Peyer's patch (tissue), 4 donors: ENCODE results near the gene TNFRSF11A. TPM values are rescaled to one million over a fixed set of nuclear protein-coding genes. Genes with fewer than 3 reads are reported as not detected.
A peak's percentile ranks its signal among the peaks of the same experiment; 100 is the strongest.

ENCODE experiments used
- DNase-seq, 3 donors: peaks; one replicate each; pipeline ENCODE4 v3.0.0-alpha.2; 2017 to 2019
- H3K27ac ChIP-seq, 4 donors: fragments of 200-600 bp; sonication (generic); one replicate each; pipeline ENCODE4 v1.5.1; 2016 to 2019
- H3K27me3 ChIP-seq, 2 donors: fragments of 200-600 bp; sonication (generic); one replicate each; pipeline ENCODE4 v1.5.1; 2019
- H3K36me3 ChIP-seq, 3 donors: fragments of 200-600 bp; sonication (generic); one replicate each; pipeline ENCODE4 v1.5.1; 2016 to 2019
- H3K4me1 ChIP-seq, 4 donors: fragments of 200-600 bp; sonication (generic); one replicate each; pipeline ENCODE4 v1.5.1; 2016 to 2019
- H3K4me3 ChIP-seq, 4 donors: fragments of 200-600 bp; sonication (generic); 1 replicate in 3 of 4; 2 replicates in 1 of 4; pipeline ENCODE4 v1.5.1; 2016 to 2019; ENCODE audit warnings: mild to moderate bottlenecking in 1 of 4
- H3K9me3 ChIP-seq, 4 donors: fragments of 200-600 bp; sonication (generic); one replicate each; pipeline ENCODE4 v1.5.1; 2016 to 2019; ENCODE audit warnings: mild to moderate bottlenecking in 1 of 4
- CTCF ChIP-seq, 6 experiments: fragments of 450-650 bp in 4 of 6; fragments of 200-600 bp in 2 of 6; sonication (generic) in 1 of 6; IDR thresholded peaks; one replicate each; pipeline ENCODE4 v1.5.1; 2017 to 2019; ENCODE audit warnings: antibody characterized with exemption in 6 of 6, mild to moderate bottlenecking in 3 of 6, moderate library complexity in 1 of 6
- POLR2A ChIP-seq, 2 donors: fragments of 450-650 bp; IDR thresholded peaks; one replicate each; pipeline ENCODE4 v1.5.1; 2017; ENCODE audit warnings: antibody characterized with exemption in 2 of 2, mild to moderate bottlenecking in 2 of 2, moderate library complexity in 2 of 2
- total RNA-seq, 4 donors: library from RNA; depleted of rRNA; stranded (reverse); fragments of >200 nt; gene quantifications; one replicate each; pipeline ENCODE4 v1.1.0, GENCODE V29; 2016

Gene TNFRSF11A
- total RNA-seq, 4 donors from 2014 or later, result 29.6 to 64.6 (median 43.1) TPM

- Histone ChIP-seq H3K27ac (no peak overlapping the region), H3K27me3 (no peaks in the 10 kb centered on the region), H3K4me1 (no peaks in the 10 kb centered on the region), H3K4me3 (no peak overlapping the region), H3K36me3 (no peaks in the 10 kb centered on the region), H3K9me3 (no peaks in the 10 kb centered on the region)
- TF ChIP-seq POLR2A (IDR thresholded peaks at IDR 0.05), result no peak
- no peak for TF ChIP-seq CTCF (IDR thresholded peaks at IDR 0.05)
- no peak for DNase-seq
Observed at GRCh38 chr18:62398291-62398690, 73.2 kb downstream of the TNFRSF11A start.

GRCh38 chr18:62399276-62399675 lies 74.2 kb downstream of the TNFRSF11A start:
- no peak for DNase-seq
- no peaks in the 10 kb centered on the region for H3K36me3 ChIP-seq
- H3K9me3 ChIP-seq, result no peaks in the 10 kb centered on the region
- no peak for TF ChIP-seq POLR2A (IDR thresholded peaks at IDR 0.05)
- peak in 1 of 6 experiments; percentile 4 for TF ChIP-seq CTCF (IDR thresholded peaks at IDR 0.05)
- no peak overlapping the region for H3K27ac ChIP-seq
- no peak overlapping the region for H3K4me3 ChIP-seq
- no peaks in the 10 kb centered on the region for H3K27me3 ChIP-seq
- no peaks in the 10 kb centered on the region for H3K4me1 ChIP-seq

DNA sequence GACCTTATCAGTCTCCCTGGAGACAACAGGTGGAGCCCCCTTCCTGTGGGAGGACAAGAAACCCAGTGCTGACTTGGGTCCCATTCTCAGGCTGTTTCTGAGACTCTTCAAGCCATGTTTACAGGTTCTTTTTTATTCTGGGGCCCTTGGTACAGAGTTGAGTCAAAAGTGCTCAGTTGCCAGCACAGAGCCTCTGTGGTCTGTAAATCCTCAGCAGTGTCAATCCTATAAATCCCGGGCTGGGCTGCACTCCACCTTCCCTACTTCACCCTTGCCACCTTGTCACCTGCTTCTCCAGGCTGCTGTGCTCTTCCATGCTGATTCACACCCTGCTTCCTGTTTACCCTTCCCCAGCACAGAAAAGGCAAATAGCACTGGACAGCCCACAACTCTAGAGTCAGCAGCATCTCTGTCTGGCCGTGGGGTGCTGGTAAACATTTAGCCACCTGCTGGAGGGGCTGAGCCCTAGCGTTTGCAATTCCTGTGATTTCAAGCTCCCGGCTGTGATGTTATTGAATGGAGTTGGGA lies 74.7 kb downstream of the TNFRSF11A start:
- H3K9me3 ChIP-seq, result no peaks in the 10 kb centered on the region
- TF ChIP-seq CTCF (IDR thresholded peaks at IDR 0.05) (peak in 2 of 6 experiments; percentile 6 to 27), POLR2A (IDR thresholded peaks at IDR 0.05) (no peak)

DNA sequence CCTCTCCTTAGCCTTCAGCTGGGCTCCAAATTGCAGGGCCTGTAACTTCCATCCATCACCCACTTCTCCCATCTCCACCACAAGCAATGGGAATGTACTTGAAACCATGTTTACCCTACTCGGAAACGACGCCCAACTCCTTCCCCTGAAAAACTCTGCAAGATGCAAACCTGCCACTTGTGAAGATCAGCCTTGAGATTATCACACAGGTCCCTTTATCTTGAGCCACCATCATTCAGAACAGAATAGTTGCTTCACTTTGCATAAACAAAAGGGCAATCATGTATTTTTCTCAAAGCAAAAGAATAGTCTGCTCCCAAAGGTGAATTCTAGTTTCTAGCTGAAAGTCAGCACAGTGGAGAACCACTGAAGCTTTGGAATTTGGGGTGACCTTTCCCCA lies 75.8 kb downstream of the TNFRSF11A start:
- H3K36me3 ChIP-seq, result no peaks in the 10 kb centered on the region
- no peak overlapping the region for H3K4me3 ChIP-seq
- no peak overlapping the region for H3K27ac ChIP-seq
- TF ChIP-seq POLR2A (IDR thresholded peaks at IDR 0.05) (no peak), CTCF (IDR thresholded peaks at IDR 0.05) (no peak)
- no peak for DNase-seq
- no peaks in the 10 kb centered on the region for H3K27me3 ChIP-seq
- H3K4me1 ChIP-seq, result no peaks in the 10 kb centered on the region
- no peaks in the 10 kb centered on the region for H3K9me3 ChIP-seq

More for the DNA sequence above, 74.7 kb downstream of the TNFRSF11A start:
- H3K27me3 ChIP-seq, result no peaks in the 10 kb centered on the region
- H3K27ac ChIP-seq, result no peak overlapping the region
- H3K36me3 ChIP-seq, result no peaks in the 10 kb centered on the region
- no peaks in the 10 kb centered on the region for H3K4me1 ChIP-seq
- H3K4me3 ChIP-seq, result no peak overlapping the region
- DNase-seq, result no peak

DNA sequence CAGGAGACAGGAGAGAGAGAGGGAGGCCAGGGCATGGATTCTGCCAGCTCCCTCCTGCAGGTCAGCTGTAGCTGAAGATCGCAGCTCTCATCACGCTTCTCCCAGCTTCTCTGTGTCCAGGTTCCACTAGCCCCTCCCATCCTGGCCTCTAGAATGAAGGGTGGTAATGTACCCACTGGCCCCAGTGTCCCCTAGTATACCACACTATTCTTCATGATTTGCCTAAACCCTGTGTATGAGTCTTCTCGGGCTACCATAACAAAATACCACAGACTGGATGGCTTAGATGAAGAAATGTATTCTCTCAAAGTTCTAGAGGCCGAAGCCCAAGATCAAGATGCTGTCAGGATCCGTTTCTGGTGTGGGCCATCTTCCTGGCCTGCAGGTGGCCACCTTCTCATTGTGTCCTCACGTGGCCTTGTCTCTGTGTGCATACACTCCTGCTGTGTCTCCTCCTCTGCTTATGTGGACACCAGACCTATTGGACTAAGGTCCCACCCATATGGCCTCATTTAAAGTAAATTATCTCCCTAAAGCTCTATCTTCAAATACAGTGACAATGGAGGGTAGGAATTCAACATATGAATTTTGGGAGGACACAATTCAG lies 77.3 kb downstream of the TNFRSF11A start:
- H3K27me3 ChIP-seq, result no peaks in the 10 kb centered on the region
- no peak for TF ChIP-seq CTCF (IDR thresholded peaks at IDR 0.05)
- TF ChIP-seq POLR2A (IDR thresholded peaks at IDR 0.05), result no peak
- no peak for DNase-seq

More for the DNA sequence above, 77.3 kb downstream of the TNFRSF11A start:
- Histone ChIP-seq H3K9me3 (no peaks in the 10 kb centered on the region), H3K36me3 (no peaks in the 10 kb centered on the region), H3K27ac (no peak overlapping the region), H3K4me3 (no peak overlapping the region), H3K4me1 (no peaks in the 10 kb centered on the region)
